Measurements from ENCODE around the gene FSTL4. TPM values are rescaled to one million over a fixed set of nuclear protein-coding genes. Genes with fewer than 3 reads are reported as not detected.

FSTL4 gene
- total and polyA plus RNA-seq, 4 donors: 0.08 to 1.4 (median 0.31) TPM

GRCh38 chr5:133299021-133299420, 313.3 kb downstream of the FSTL4 start:
- no peak overlapping the region for H3K9ac ChIP-seq (ENCODE audit: insufficient read depth in 1 of 2, low read length in 2 of 2)
- WGBS, 2 donors: 66 to 71% methylated on average over 1 of the region's 1 CpG
- ATAC-seq (ENCODE audit: insufficient read depth, low FRiP score) (no peak), DNase-seq (no peak)
- no peaks in the 10 kb centered on the region for H3K4me1 ChIP-seq (ENCODE audit: control insufficient read depth in 5 of 5, insufficient read depth in 5 of 5, low read length in 5 of 5)
- H3K27me3 ChIP-seq (ENCODE audit: control insufficient read depth in 3 of 3, insufficient read depth in 3 of 3, low read length in 2 of 3): peaks cover 0 to 3% (median 0%) of the 10 kb centered on the region in 3 donors
- no peak overlapping the region for H3K4me3 ChIP-seq
- no peak overlapping the region for H3K27ac ChIP-seq (ENCODE audit: low read depth in 1 of 2, low read length in 1 of 2)
- no peaks in the 10 kb centered on the region for H3K36me3 ChIP-seq (ENCODE audit: control insufficient read depth in 4 of 4, insufficient read depth in 4 of 4, low read length in 4 of 4)
- H3K9me3 ChIP-seq (ENCODE audit: control insufficient read depth in 4 of 4, insufficient read depth in 3 of 4, low read length in 3 of 4): no peaks in the 10 kb centered on the region
- no peak for TF ChIP-seq CTCF (IDR thresholded peaks at IDR 0.05; ENCODE audit: control extremely low read depth, extremely low read depth)

GRCh38 chr5:133298447-133298846, 313.9 kb downstream of the FSTL4 start:
- ATAC-seq (ENCODE audit: insufficient read depth, low FRiP score) (no peak), DNase-seq (no peak)
- Histone ChIP-seq H3K27ac (ENCODE audit: low read depth in 1 of 2, low read length in 1 of 2) (no peak overlapping the region), H3K27me3 (ENCODE audit: control insufficient read depth in 3 of 3, insufficient read depth in 3 of 3, low read length in 2 of 3) (peaks cover 0 to 3% (median 0%) of the 10 kb centered on the region in 3 donors), H3K4me3 (no peak overlapping the region), H3K9me3 (ENCODE audit: control insufficient read depth in 4 of 4, insufficient read depth in 3 of 4, low read length in 3 of 4) (no peaks in the 10 kb centered on the region), H3K4me1 (ENCODE audit: control insufficient read depth in 5 of 5, insufficient read depth in 5 of 5, low read length in 5 of 5) (no peaks in the 10 kb centered on the region), H3K36me3 (ENCODE audit: control insufficient read depth in 4 of 4, insufficient read depth in 4 of 4, low read length in 4 of 4) (no peaks in the 10 kb centered on the region), H3K9ac (ENCODE audit: insufficient read depth in 1 of 2, low read length in 2 of 2) (no peak overlapping the region)
- no peak for TF ChIP-seq CTCF (IDR thresholded peaks at IDR 0.05; ENCODE audit: control extremely low read depth, extremely low read depth)
- WGBS, 2 donors: 78 to 81% methylated on average over 4 of the region's 4 CpGs

- Histone ChIP-seq H3K4me1 (ENCODE audit: control insufficient read depth in 5 of 5, insufficient read depth in 5 of 5, low read length in 5 of 5) (no peaks in the 10 kb centered on the region), H3K27ac (ENCODE audit: low read depth in 1 of 2, low read length in 1 of 2) (no peak overlapping the region), H3K36me3 (ENCODE audit: control insufficient read depth in 4 of 4, insufficient read depth in 4 of 4, low read length in 4 of 4) (no peaks in the 10 kb centered on the region), H3K9ac (ENCODE audit: insufficient read depth in 1 of 2, low read length in 2 of 2) (no peak overlapping the region), H3K4me3 (no peak overlapping the region), H3K9me3 (ENCODE audit: control insufficient read depth in 4 of 4, insufficient read depth in 3 of 4, low read length in 3 of 4) (no peaks in the 10 kb centered on the region), H3K27me3 (ENCODE audit: control insufficient read depth in 3 of 3, insufficient read depth in 3 of 3, low read length in 2 of 3) (peaks cover 0 to 3% (median 0%) of the 10 kb centered on the region in 3 donors)
- no peak for ATAC-seq (ENCODE audit: insufficient read depth, low FRiP score)
- WGBS, 2 donors: 87 to 95% methylated on average over 5 of the region's 5 CpGs
- no peak for TF ChIP-seq CTCF (IDR thresholded peaks at IDR 0.05; ENCODE audit: control extremely low read depth, extremely low read depth)
- no peak for DNase-seq
Measured at GRCh38 chr5:133297293-133297692, 315.0 kb downstream of the FSTL4 start.

GRCh38 chr5:133296624-133297023, 315.7 kb downstream of the FSTL4 start:
- 77 to 84% methylated on average over 5 of the region's 5 CpGs for WGBS, 2 donors
- peaks cover 0 to 3% (median 0%) of the 10 kb centered on the region in 3 donors for H3K27me3 ChIP-seq (ENCODE audit: control insufficient read depth in 3 of 3, insufficient read depth in 3 of 3, low read length in 2 of 3)
- H3K4me3 ChIP-seq: no peak overlapping the region
- no peaks in the 10 kb centered on the region for H3K36me3 ChIP-seq (ENCODE audit: control insufficient read depth in 4 of 4, insufficient read depth in 4 of 4, low read length in 4 of 4)
- H3K9me3 ChIP-seq (ENCODE audit: control insufficient read depth in 4 of 4, insufficient read depth in 3 of 4, low read length in 3 of 4): no peaks in the 10 kb centered on the region
- H3K27ac ChIP-seq (ENCODE audit: low read depth in 1 of 2, low read length in 1 of 2): no peak overlapping the region
- DNase-seq (no peak), ATAC-seq (ENCODE audit: insufficient read depth, low FRiP score) (no peak)
- no peak for TF ChIP-seq CTCF (IDR thresholded peaks at IDR 0.05; ENCODE audit: control extremely low read depth, extremely low read depth)
- no peaks in the 10 kb centered on the region for H3K4me1 ChIP-seq (ENCODE audit: control insufficient read depth in 5 of 5, insufficient read depth in 5 of 5, low read length in 5 of 5)
- no peak overlapping the region for H3K9ac ChIP-seq (ENCODE audit: insufficient read depth in 1 of 2, low read length in 2 of 2)
